PC-9 (cell line): Measurements from ENCODE around the gene CBX4. TPM values are rescaled to one million over a fixed set of nuclear protein-coding genes. Genes with fewer than 3 reads are reported as not detected.

Experiments
- BruUV-seq: library from RNA; stranded (reverse); fragments of 400-500 nt; replicated peaks from 2 replicates; lab custom pipeline; 2021; lab: Mats Ljungman, UMichigan
- CTCF ChIA-PET: fragments of 300-600 bp; sonication (Branson Sonifier 250); formaldehyde crosslinking; loops from one replicate; lab custom pipeline; 2022; ENCODE audit warnings: antibody characterized with exemption; lab: Charles Lee
- POLR2A ChIA-PET: fragments of 300-600 bp; sonication (Branson Sonifier 250); formaldehyde crosslinking; loops from one replicate; lab custom pipeline; 2022; ENCODE audit warnings: antibody characterized with exemption; ENCODE audit not compliant: unreplicated experiment; lab: Charles Lee
- DNase-seq, 2 experiments: peaks; one replicate each; pipeline versions ENCODE4 v3.0.0 to v3.0.0-alpha.2; 2015 to 2022; ENCODE audit warnings: mixed read lengths in 1 of 2
- H2AFZ ChIP-seq: fragments of 200-600 bp; sonication (generic); 2 replicates; pipeline ENCODE4 v1.8.1; 2017; ENCODE audit warnings: antibody characterized with exemption
- H3F3A ChIP-seq: fragments of 200-600 bp; sonication (generic); 2 replicates; pipeline ENCODE4 v1.8.1; 2017; ENCODE audit warnings: antibody characterized with exemption, mild to moderate bottlenecking, low read depth; ENCODE audit not compliant: insufficient read depth
- H3K27ac ChIP-seq: fragments of 200-600 bp; sonication (generic); 2 replicates; pipeline ENCODE4 v1.6.1; 2016; ENCODE audit warnings: mixed run types
- H3K27me3 ChIP-seq: fragments of 200-600 bp; sonication (generic); 2 replicates; pipeline ENCODE4 v1.6.1; 2016; ENCODE audit warnings: low read depth, mixed run types; ENCODE audit not compliant: insufficient read depth
- H3K36me3 ChIP-seq: fragments of 200-600 bp; sonication (generic); 2 replicates; pipeline ENCODE4 v1.6.1; 2016; ENCODE audit warnings: low read depth, mixed run types
- H3K4me1 ChIP-seq: fragments of 200-600 bp; sonication (generic); replicated peaks from 2 replicates; pipeline ENCODE4 v1.6.1; 2016; ENCODE audit warnings: mixed run types; ENCODE audit not compliant: insufficient read depth
- H3K4me2 ChIP-seq: fragments of 200-600 bp; sonication (generic); 2 replicates; pipeline ENCODE4 v1.6.1; 2017; ENCODE audit warnings: mixed run types
- H3K4me3 ChIP-seq: fragments of 200-600 bp; sonication (generic); 2 replicates; pipeline ENCODE4 v1.6.1; 2016; ENCODE audit warnings: mixed run types
- H3K79me2 ChIP-seq: fragments of 200-600 bp; sonication (generic); 2 replicates; pipeline ENCODE4 v1.6.1; 2017; ENCODE audit warnings: low read depth, mixed run types
- H3K9me2 ChIP-seq: fragments of 200-600 bp; sonication (generic); 2 replicates; pipeline ENCODE4 v1.8.1; 2017; ENCODE audit warnings: mild to moderate bottlenecking; ENCODE audit not compliant: insufficient read depth
- H3K9me3 ChIP-seq: fragments of 200-600 bp; sonication (generic); 2 replicates; pipeline ENCODE4 v1.8.1; 2016; ENCODE audit warnings: low read depth; ENCODE audit not compliant: insufficient read depth
- H4K20me1 ChIP-seq: fragments of 200-600 bp; sonication (generic); 2 replicates; pipeline ENCODE4 v1.8.1; 2017; ENCODE audit not compliant: insufficient read depth
- EZH2 ChIP-seq: fragments of 200-600 bp; sonication (generic); IDR thresholded peaks from 2 replicates; pipeline ENCODE4 v1.8.0; 2017; ENCODE audit warnings: antibody characterized with exemption, low read depth
- intact Hi-C: fragments of 100-400 bp; cut with micrococcal nuclease; formaldehyde crosslinking; loops from one replicate; pipeline ENCODE4 v1.10.0; 2022; ENCODE audit not compliant: unreplicated experiment
- total RNA-seq: library from RNA; stranded (reverse); gene quantifications from 2 replicates; pipeline ENCODE4 v1.2.3, GENCODE V29; 2021
- TF ChIP-seq, protein P1 (sequence below): fragments of 200-600 bp; sonication (generic); conservative IDR thresholded peaks from 2 replicates; pipeline ENCODE4 v1.6.1; 2017; ENCODE audit warnings: mixed run types, antibody characterized with exemption, mild to moderate bottlenecking, moderate library complexity

CBX4 gene
- total RNA-seq, 1 experiment from 2014 or later = 32.0 TPM

DNA sequence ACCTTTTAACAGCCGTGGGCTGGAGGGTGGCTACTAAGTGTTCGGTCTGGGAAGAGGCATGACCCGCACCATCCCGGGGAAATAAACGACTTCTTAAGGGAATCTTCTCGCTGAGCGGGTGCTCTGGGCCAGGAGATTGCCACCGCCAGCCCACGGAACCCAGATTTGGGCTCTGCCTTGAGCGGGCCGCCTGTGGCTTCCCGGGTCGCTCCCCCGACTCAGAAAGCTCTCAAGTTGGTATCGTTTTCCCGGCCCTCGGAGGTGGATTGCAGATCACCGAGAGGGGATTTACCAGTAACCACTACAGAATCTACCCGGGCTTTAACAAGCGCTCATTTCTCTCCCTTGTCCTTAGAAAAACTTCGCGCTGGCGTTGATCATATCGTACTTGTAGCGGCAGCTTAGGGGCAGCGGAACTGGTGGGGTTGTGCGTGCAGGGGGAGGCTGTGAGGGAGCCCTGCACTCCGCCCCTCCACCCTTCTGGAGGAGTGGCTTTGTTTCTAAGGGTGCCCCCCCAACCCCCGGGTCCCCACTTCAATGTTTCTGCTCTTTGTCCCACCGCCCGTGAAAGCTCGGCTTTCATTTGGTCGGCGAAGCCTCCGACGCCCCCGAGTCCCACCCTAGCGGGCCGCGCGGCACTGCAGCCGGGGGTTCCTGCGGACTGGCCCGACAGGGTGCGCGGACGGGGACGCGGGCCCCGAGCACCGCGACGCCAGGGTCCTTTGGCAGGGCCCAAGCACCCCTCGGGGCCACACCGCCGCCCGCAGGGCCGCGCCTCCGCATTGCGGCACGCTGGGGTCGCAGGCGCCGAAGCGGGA is 3.6 kb upstream of the CBX4 start:
- Histone ChIP-seq H4K20me1 (peaks cover 7% of the 10 kb centered on the region), H3K79me2 (peaks cover 7% of the 10 kb centered on the region), H3F3A (peaks cover 25% of the 10 kb centered on the region; the same call in 1 of the 2 replicates), H3K27ac (no peak overlapping the region), H3K36me3 (no peaks in the 10 kb centered on the region), H3K9me2 (no peaks in the 10 kb centered on the region), H3K4me1 (no peaks in the 10 kb centered on the region), H3K4me3 (peak overlapping the region; percentile 61), H3K9me3 (no peaks in the 10 kb centered on the region), H3K27me3 (peaks cover 4% of the 10 kb centered on the region; the same call in 1 of the 2 replicates), H2AFZ (peak overlapping the region; percentile 82; the same call in 1 of the 2 replicates), H3K4me2 (peak overlapping the region; percentile 85)
- POLR2A ChIA-PET = no interaction called here
- TF ChIP-seq, protein P1, sequence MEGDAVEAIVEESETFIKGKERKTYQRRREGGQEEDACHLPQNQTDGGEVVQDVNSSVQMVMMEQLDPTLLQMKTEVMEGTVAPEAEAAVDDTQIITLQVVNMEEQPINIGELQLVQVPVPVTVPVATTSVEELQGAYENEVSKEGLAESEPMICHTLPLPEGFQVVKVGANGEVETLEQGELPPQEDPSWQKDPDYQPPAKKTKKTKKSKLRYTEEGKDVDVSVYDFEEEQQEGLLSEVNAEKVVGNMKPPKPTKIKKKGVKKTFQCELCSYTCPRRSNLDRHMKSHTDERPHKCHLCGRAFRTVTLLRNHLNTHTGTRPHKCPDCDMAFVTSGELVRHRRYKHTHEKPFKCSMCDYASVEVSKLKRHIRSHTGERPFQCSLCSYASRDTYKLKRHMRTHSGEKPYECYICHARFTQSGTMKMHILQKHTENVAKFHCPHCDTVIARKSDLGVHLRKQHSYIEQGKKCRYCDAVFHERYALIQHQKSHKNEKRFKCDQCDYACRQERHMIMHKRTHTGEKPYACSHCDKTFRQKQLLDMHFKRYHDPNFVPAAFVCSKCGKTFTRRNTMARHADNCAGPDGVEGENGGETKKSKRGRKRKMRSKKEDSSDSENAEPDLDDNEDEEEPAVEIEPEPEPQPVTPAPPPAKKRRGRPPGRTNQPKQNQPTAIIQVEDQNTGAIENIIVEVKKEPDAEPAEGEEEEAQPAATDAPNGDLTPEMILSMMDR = no peak
- no peak for TF ChIP-seq EZH2
- intact Hi-C loops = no loop called here
- BruUV-seq = no TSS peak
- CTCF ChIA-PET = interaction anchor here (1.1 to 1.2 kb wide), 2 partner anchors 8 to 31 kb away, joined by 3 to 5 read pairs; no protein-coding TSS in a partner anchor
- no peak for DNase-seq

DNA sequence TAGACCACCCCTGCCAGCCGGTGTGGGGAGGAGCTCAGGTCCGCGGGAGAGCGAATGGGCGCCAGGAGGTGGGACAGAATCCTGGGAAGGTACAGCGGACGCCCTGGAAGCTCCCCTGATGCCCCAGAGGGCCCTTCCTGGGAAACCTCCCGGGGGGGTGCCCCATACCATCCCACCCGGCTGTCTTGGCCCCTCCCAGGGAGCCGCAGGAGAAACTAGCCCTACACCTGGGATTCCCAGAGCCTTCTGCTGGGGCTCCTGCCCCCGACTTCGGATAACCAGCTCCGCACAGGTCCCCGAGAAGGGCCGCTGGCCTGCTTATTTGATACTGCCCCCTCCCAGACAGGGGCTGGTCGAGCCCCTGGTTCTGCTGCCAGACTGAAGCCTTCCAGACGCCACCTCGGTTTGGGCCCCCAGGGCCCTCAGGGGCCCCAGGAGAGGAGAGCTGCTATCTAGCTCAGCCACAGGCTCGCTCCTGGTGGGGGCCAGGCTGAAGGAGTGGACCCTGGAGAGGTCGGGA is 3.0 kb upstream of the CBX4 start:
- peaks cover 29% of the 10 kb centered on the region; the same call in 1 of the 2 replicates for H3F3A ChIP-seq
- no peaks in the 10 kb centered on the region for H3K4me1 ChIP-seq
- no peak for DNase-seq
- no peaks in the 10 kb centered on the region for H3K9me2 ChIP-seq
- peaks cover 13% of the 10 kb centered on the region for H4K20me1 ChIP-seq
- ChIA-PET CTCF (interaction anchor here (1.2 kb wide), 1 partner anchor 9 kb away, joined by 3 read pairs; no protein-coding TSS in a partner anchor), POLR2A (no interaction called here)
- H3K27ac ChIP-seq = no peak overlapping the region
- intact Hi-C loops = no loop called here
- peaks cover 14% of the 10 kb centered on the region for H3K79me2 ChIP-seq
- no peaks in the 10 kb centered on the region for H3K9me3 ChIP-seq
- H3K4me3 ChIP-seq = no peak overlapping the region
- no peaks in the 10 kb centered on the region for H3K36me3 ChIP-seq
- H2AFZ ChIP-seq = no peak overlapping the region
- peaks cover 4% of the 10 kb centered on the region; the same call in 1 of the 2 replicates for H3K27me3 ChIP-seq
- no TSS peak for BruUV-seq
- TF ChIP-seq, protein P1 = no peak
- TF ChIP-seq EZH2 = no peak
- H3K4me2 ChIP-seq = no peak overlapping the region

DNA sequence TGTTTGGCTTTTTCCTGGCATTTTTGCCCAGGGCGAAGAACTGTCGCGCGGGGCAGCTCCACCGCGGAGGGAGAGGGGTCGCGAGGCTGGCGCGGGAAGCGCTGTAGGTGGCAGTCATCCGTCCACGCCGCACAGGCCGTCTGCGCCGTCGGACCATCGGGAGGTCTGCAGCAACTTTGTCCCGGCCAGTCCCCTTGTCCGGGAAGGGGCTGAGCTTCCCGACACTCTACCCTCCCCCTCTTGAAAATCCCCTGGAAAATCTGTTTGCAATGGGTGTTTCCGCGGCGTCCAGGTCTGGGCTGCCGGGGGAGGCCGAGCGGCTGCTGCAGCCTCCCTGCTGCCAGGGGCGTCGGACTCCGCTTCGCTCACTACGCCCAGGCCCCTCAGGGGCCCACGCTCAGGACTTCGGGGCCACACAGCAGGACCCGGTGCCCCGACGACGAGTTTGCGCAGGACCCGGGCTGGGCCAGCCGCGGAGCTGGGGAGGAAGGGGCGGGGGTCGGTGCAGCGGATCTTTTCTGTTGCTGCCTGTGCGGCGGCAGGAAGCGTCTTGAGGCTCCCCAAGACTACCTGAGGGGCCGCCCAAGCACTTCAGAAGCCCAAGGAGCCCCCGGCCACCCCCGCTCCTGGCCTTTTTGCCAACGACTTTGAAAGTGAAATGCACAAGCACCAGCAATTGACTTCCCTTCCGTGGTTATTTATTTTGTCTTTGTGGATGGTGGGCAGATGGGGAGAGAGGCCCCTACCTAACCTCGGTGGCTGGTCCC is 2.3 kb upstream of the CBX4 start:
- intact Hi-C loops = no loop called here
- POLR2A ChIA-PET = no interaction called here
- H3K4me2 ChIP-seq = peak overlapping the region; percentile 61; the same call in 1 of the 2 replicates

More for the DNA sequence above, 2.3 kb upstream of the CBX4 start:
- no peak overlapping the region for H2AFZ ChIP-seq
- no TSS peak for BruUV-seq
- TF ChIP-seq, protein P1 = no peak
- H4K20me1 ChIP-seq = peaks cover 13% of the 10 kb centered on the region
- no peak overlapping the region for H3K27ac ChIP-seq
- peaks cover 6% of the 10 kb centered on the region; the same call in 1 of the 2 replicates for H3K4me1 ChIP-seq
- CTCF ChIA-PET = interaction anchor here (0.5 to 1.2 kb wide), 2 partner anchors 10 to 59 kb away, joined by 3 read pairs; no protein-coding TSS in a partner anchor
- no peaks in the 10 kb centered on the region for H3K9me3 ChIP-seq
- no peaks in the 10 kb centered on the region for H3K9me2 ChIP-seq
- H3K27me3 ChIP-seq = peaks cover 4% of the 10 kb centered on the region; the same call in 1 of the 2 replicates
- no peak overlapping the region for H3K4me3 ChIP-seq
- H3K36me3 ChIP-seq = no peaks in the 10 kb centered on the region
- peaks cover 20% of the 10 kb centered on the region for H3K79me2 ChIP-seq
- DNase-seq = no peak
- peaks cover 29% of the 10 kb centered on the region; the same call in 1 of the 2 replicates for H3F3A ChIP-seq
